Fibroblast of villous mesenchyme (primary cell): ENCODE data around the gene ZNF593. TPM values are rescaled to one million over a fixed set of nuclear protein-coding genes. Genes with fewer than 3 reads are reported as not detected.

ENCODE experiments used
- DNase-seq: peaks from one replicate; pipeline ENCODE4 v3.0.0-alpha.2; 2010; ENCODE audit warnings: low read depth
- H3K4me3 ChIP-seq: 2 replicates; pipeline ENCODE4 v1.5.1; 2011; ENCODE audit warnings: low read depth, mild to moderate bottlenecking, low read length
- total RNA-seq: library from RNA; depleted of rRNA; stranded (reverse); fragments of >200 nt; gene quantifications from 2 replicates; pipeline ENCODE4 v1.2.3, GENCODE V29; 2012
- TF ChIP-seq, protein P1 (sequence below): IDR thresholded peaks from 2 replicates; pipeline ENCODE4 v1.5.1; 2012; ENCODE audit warnings: low read depth, mild to moderate bottlenecking, low read length; ENCODE audit not compliant: insufficient read depth

Gene ZNF593
- total RNA-seq, 1 donor = 20.3 TPM

DNA sequence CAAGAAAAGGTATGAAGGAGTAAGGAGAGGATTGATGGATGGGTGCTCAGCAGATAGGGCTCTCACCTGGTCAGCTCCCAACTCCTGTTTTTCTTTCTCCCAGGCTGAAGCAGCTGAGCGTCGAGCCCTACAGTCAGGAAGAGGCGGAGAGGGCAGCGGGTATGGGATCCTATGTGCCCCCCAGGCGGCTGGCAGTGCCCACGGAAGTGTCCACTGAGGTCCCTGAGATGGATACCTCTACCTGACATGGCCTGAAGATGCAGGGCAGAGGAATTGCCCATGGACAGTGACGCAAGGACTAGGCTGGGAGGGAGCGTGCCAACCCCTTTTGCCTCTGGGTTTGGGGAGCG is 739 bp downstream of the ZNF593 start:
- H3K4me3 ChIP-seq = peak overlapping the region; percentile 89
- DNase-seq = no peak
- TF ChIP-seq, protein P1, sequence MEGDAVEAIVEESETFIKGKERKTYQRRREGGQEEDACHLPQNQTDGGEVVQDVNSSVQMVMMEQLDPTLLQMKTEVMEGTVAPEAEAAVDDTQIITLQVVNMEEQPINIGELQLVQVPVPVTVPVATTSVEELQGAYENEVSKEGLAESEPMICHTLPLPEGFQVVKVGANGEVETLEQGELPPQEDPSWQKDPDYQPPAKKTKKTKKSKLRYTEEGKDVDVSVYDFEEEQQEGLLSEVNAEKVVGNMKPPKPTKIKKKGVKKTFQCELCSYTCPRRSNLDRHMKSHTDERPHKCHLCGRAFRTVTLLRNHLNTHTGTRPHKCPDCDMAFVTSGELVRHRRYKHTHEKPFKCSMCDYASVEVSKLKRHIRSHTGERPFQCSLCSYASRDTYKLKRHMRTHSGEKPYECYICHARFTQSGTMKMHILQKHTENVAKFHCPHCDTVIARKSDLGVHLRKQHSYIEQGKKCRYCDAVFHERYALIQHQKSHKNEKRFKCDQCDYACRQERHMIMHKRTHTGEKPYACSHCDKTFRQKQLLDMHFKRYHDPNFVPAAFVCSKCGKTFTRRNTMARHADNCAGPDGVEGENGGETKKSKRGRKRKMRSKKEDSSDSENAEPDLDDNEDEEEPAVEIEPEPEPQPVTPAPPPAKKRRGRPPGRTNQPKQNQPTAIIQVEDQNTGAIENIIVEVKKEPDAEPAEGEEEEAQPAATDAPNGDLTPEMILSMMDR = no peak

DNA sequence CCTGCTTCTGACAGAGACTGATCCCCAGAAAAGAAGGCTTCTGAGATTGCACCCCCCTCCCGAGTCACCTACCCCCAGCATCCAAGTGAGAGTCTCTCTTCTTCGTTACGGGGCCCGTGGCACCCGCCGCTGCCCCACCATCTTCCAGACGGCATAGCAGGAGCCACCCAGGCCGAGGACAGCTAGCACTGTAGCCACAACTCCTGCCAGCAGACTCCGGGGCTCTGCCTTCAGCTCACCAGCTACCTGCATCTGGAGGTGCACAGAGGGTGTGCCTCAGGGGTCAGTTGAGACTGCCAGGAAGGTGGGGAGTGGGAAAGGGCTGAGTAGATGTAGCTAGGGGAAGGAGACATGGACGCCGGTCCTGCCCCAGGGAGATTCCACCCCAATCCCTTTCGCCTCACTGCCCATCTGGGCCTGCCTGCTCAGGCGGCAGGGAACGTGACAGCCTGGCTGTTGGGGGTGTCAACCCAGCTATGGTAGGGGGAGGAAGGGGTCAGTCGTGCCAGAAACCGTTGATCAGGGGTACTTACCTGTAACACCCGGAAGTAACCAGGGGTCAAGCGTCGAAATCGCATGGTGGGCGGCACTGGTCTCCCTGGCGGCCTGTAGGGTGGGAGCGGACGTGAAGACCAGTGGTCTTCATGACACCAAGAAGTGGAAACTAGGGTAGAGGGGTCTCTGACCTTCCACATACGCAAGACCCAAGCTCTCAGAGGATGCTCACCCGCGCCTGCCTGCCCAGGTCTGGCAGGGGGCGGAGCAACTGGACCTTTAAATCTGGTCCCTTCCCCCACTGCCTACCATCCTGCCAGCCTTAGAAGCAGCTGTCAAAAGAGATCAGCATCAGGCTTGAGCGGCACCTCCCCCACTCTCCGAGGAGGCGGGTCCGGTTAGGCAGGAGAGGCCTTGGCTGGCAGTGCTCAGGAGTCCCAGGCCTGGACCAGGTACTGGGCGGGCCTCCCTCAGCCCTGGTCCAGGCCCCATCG is 1.7 kb downstream of the ZNF593 start, which contains the start of gene ZNF593OS:
ZNF593OS (minus strand) TSS at position 749 of the 989 bp plus-strand sequence; CDS start at position 578, 171 bp downstream.
- DNase-seq = no peak
- TF ChIP-seq, protein P1 = no peak
- H3K4me3 ChIP-seq = peak within 1 kb of the TSS; percentile 89

DNA sequence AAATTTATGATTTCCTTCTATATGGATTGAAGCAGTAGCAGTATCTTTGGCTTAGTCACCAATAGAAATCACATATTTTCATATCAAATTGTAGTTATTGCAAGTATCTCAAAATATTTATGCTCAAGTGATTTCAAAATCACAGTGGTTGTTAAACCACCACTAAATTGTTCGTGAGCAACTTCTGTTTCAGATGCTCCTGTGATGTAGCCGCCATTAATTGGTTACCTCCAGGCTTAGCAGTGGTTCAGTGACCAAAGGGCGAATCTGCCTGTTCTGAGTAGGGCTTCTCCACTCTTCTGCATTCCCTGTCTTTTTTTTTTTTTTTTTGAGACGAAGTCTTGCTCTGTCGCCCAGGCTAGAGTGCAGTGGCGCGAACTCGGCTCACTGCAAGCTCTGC is 5.6 kb downstream of the ZNF593 start:
- TF ChIP-seq, protein P1 = no peak
- no peak overlapping the region for H3K4me3 ChIP-seq
- no peak for DNase-seq

DNA sequence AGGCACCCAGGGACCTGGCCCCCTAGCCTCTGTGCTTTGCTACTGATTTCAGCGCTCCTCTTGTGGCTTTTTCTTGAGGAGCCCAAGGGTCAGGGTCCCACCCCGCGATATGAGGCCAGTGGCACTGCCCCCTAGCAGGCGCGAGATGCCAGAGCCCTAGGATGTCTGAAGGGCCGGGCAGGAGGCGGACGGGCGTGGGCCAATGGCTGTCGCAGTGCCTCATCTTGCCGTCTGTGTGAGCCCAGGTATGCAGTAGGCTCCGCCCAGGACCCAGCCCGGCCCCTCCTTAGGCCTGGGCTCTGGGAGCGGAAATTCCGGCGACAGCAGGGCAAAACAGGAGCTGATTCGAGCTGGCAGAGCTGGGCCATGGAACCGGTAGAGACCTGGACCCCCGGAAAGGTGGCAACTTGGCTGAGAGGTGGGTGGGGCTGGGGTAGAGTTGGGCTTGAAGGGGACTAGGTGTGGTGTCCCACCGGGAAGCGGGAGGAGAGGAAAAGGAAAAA is 7.5 kb downstream of the ZNF593 start, which contains the start of gene CNKSR1:
CNKSR1 (plus strand) TSS at position 310 of the 503 bp plus-strand sequence; CDS start at position 367, 57 bp downstream.
- TF ChIP-seq, protein P1 = no peak
- no peak within 1 kb of the TSS for H3K4me3 ChIP-seq
- DNase-seq = no peak

DNA sequence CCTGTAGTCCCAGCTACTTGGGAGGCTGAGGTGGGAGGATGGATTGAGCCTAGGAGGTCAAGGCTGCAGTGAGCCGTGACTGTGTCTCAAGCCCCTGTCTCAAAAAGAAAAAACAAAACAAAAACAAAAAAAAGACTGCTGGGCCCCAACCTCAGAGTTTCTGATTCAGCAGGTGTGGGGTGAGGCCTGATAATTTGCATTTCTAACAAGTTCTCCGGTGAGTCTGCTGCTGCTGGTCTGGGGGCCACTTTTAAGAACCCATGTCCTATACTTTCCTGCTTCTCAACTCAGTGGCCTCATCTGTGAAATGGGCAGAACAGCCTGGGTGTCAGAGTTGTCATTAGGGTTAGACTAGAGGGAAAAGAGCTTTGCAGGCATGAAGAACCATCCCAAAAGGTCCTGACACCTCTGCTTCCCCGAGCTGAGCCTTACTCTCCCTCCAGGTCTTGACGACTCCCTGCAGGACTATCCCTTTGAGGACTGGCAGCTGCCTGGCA is 10.3 kb downstream of the ZNF593 start:
- no peak for DNase-seq
- no peak overlapping the region for H3K4me3 ChIP-seq
- TF ChIP-seq, protein P1 = no peak

DNA sequence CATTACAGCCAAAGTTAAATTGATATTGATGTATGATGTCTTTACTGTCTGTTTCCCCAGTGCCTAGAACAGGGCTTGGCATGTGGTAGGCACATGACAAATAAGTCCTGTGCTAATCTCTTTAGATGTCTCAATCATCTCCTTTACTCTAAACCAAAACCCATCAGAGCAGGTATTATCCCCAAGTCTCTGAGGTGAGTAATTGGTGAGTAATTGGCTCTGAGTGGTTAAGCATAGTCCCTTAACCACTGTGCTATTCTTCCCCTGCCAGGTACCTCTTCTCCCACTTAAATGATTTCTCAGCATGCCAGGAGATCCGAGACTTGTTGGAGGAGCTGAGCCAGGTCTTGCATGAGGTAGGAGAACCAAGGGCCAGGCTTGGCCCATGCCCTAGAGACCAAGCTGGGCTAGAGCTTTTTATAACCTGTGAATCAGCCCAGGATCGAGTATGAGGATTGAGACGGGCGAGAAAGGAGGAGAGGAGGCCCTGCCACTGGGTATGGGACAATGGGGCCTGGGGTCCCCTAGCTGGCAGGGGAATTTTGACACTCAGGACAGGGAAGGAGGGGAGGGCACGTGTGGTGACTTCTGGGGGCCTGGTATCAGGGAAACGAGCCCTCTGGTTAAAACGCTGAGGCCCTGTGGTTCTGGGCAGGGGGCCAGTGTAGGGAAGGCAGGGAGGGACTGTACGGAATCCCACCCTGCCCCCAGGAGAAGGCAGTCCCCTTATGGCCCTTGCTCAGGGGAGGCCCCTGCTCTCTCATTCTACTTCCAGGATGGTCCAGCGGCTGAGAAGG is 12.1 kb downstream of the ZNF593 start:
- TF ChIP-seq, protein P1 = no peak
- H3K4me3 ChIP-seq = no peak overlapping the region
- no peak for DNase-seq
